CD14-positive monocyte (primary cell): ENCODE data around the gene BLOC1S3. TPM values are rescaled to one million over a fixed set of nuclear protein-coding genes. Genes with fewer than 3 reads are reported as not detected.
A peak's percentile ranks its signal among the peaks of the same experiment; 100 is the strongest.

Source experiments
- DNase-seq, 3 donors: peaks; one replicate each; pipeline ENCODE4 v3.0.0-alpha.2; 2011 to 2022
- H2AFZ ChIP-seq: 2 replicates; pipeline ENCODE4 v1.6.0; 2012; ENCODE audit warnings: mild to moderate bottlenecking, low read depth, low read length, inconsistent platforms; ENCODE audit not compliant: insufficient read depth, poor library complexity, severe bottlenecking
- H3K27ac ChIP-seq, 2 donors: 1 replicate in 1 of 2; 2 replicates in 1 of 2; pipeline ENCODE4 v1.5.1; 2012 to 2013; ENCODE audit warnings: low read length in 2 of 2, control low read depth in 1 of 2, inconsistent platforms in 1 of 2, low read depth in 1 of 2, mild to moderate bottlenecking in 1 of 2
- H3K27me3 ChIP-seq, 2 donors: one replicate each; pipeline versions ENCODE4 v1.6.0 to v1.6.1; 2011 to 2013; ENCODE audit warnings: low read length in 2 of 2; ENCODE audit not compliant: control insufficient read depth in 2 of 2, insufficient read depth in 2 of 2
- H3K36me3 ChIP-seq, 2 donors: replicated peaks in 1 of 2; 1 replicate in 1 of 2; 2 replicates in 1 of 2; pipeline versions ENCODE4 v1.5.1 to v1.6.1; 2012 to 2013; ENCODE audit warnings: low read length in 2 of 2, control low read depth in 1 of 2, inconsistent platforms in 1 of 2, mild to moderate bottlenecking in 1 of 2; ENCODE audit not compliant: insufficient read depth in 2 of 2, control insufficient read depth in 1 of 2
- H3K4me1 ChIP-seq, 2 donors: 1 replicate in 1 of 2; 2 replicates in 1 of 2; pipeline versions ENCODE4 v1.5.1 to v1.6.1; 2012 to 2013; ENCODE audit warnings: low read length in 2 of 2, control low read depth in 1 of 2, inconsistent platforms in 1 of 2, mild to moderate bottlenecking in 1 of 2, moderate library complexity in 1 of 2; ENCODE audit not compliant: insufficient read depth in 2 of 2, control insufficient read depth in 1 of 2
- H3K4me2 ChIP-seq: replicated peaks from 2 replicates; pipeline ENCODE3; 2012; ENCODE audit warnings: low read length, moderate library complexity, mild to moderate bottlenecking; ENCODE audit not compliant: poor library complexity, severe bottlenecking; ENCODE audit errors: extremely low read depth
- H3K4me3 ChIP-seq, 3 experiments: fragments of 200-600 bp in 1 of 3; sonication (generic) in 1 of 3; replicated peaks in 1 of 3; 1 replicate in 2 of 3; 2 replicates in 1 of 3; pipeline ENCODE4 v1.5.1; 2011 to 2013; ENCODE audit warnings: low read length in 3 of 3, mild to moderate bottlenecking in 3 of 3, control low read depth in 2 of 3, low read depth in 2 of 3, inconsistent platforms in 1 of 3, moderate library complexity in 1 of 3
- H3K79me2 ChIP-seq: 2 replicates; pipeline ENCODE4 v1.6.0; 2012; ENCODE audit warnings: mild to moderate bottlenecking, control low read depth, inconsistent platforms, low read length, moderate library complexity; ENCODE audit not compliant: insufficient read depth
- H3K9ac ChIP-seq: 2 replicates; pipeline ENCODE4 v1.6.0; 2017; ENCODE audit warnings: low read length, mild to moderate bottlenecking; ENCODE audit not compliant: insufficient read depth, poor library complexity, severe bottlenecking
- H3K9me3 ChIP-seq, 2 donors: replicated peaks in 1 of 2; 1 replicate in 1 of 2; 2 replicates in 1 of 2; pipeline versions ENCODE4 v1.5.1 to v1.6.1; 2012 to 2013; ENCODE audit warnings: low read length in 2 of 2, control low read depth in 1 of 2; ENCODE audit not compliant: control insufficient read depth in 1 of 2, insufficient read depth in 1 of 2
- H4K20me1 ChIP-seq: 2 replicates; pipeline ENCODE4 v1.6.0; 2012; ENCODE audit warnings: mild to moderate bottlenecking, low read length, control low read depth, moderate library complexity; ENCODE audit not compliant: insufficient read depth
- H3K27ac Mint-ChIP-seq, 7 donors: one replicate each; pipeline ENCODE4 v1.8.0; 2020; ENCODE audit warnings: mild to moderate bottlenecking in 7 of 7, mixed read lengths in 7 of 7, moderate library complexity in 6 of 7, inconsistent platforms in 2 of 7
- H3K27me3 Mint-ChIP-seq, 3 donors: one replicate each; pipeline ENCODE4 v1.8.0; 2021 to 2022; ENCODE audit warnings: low read depth in 3 of 3, mild to moderate bottlenecking in 3 of 3, mixed read lengths in 3 of 3, moderate library complexity in 3 of 3, inconsistent platforms in 1 of 3
- H3K36me3 Mint-ChIP-seq, 2 donors: one replicate each; pipeline ENCODE4 v1.8.0; 2020; ENCODE audit warnings: mixed read lengths in 2 of 2, inconsistent platforms in 1 of 2, mild to moderate bottlenecking in 1 of 2
- H3K4me1 Mint-ChIP-seq: one replicate; pipeline ENCODE4 v1.8.0; 2020; ENCODE audit warnings: mild to moderate bottlenecking, mixed read lengths
- H3K4me3 Mint-ChIP-seq, 2 donors: one replicate each; pipeline ENCODE4 v1.8.0; 2020; ENCODE audit warnings: mild to moderate bottlenecking in 2 of 2, mixed read lengths in 2 of 2, moderate library complexity in 1 of 2
- H3K9me3 Mint-ChIP-seq, 7 donors: one replicate each; pipeline ENCODE4 v1.8.0; 2020 to 2022; ENCODE audit warnings: mixed read lengths in 7 of 7, mild to moderate bottlenecking in 6 of 7, moderate library complexity in 6 of 7, inconsistent platforms in 2 of 7
- CTCF ChIP-seq: fragments of 200-600 bp; IDR thresholded peaks from one replicate; pipeline ENCODE4 v1.8.0; 2022; ENCODE audit warnings: antibody characterized with exemption, mild to moderate bottlenecking
- WGBS: methylation state at CpG from one replicate; pipeline ENCODE4 v1.1.5; 2013; ENCODE audit warnings: missing lambda C conversion rate; ENCODE audit not compliant: insufficient coverage; 5-methylcytosine and 5-hydroxymethylcytosine counted together
- intact Hi-C, 2 donors: fragments of 100-400 bp; cut with micrococcal nuclease; formaldehyde crosslinking; loops; one replicate each; pipeline versions ENCODE4 v1.15.0 to v1.15.1; 2023
- polyA plus RNA-seq, 3 donors: library from polyadenylated mRNA; depleted of rRNA in 1 of 3; unstranded in 2 of 3; stranded (reverse) in 1 of 3; fragments of 300-500 nt in 2 of 3; fragments of >200 nt in 1 of 3; fragmentation: Illumina TruSeq in 2 of 3; gene quantifications; 1 replicate in 2 of 3; 2 replicates in 1 of 3; pipeline ENCODE4 v1.2.3, GENCODE V29; 2012 to 2021

Gene BLOC1S3
- polyA plus RNA-seq, 3 donors = 2.9 to 6.7 (median 4.7) TPM

- H3K36me3 ChIP-seq = peaks cover 10 to 18% of the 10 kb centered on the region in 2 donors
- H4K20me1 ChIP-seq = peaks cover 49% of the 10 kb centered on the region
- TF ChIP-seq CTCF = no peak
- Mint-ChIP-seq H3K9me3 (no peaks in the 10 kb centered on the region), H3K4me1 (peaks cover 6% of the 10 kb centered on the region), H3K27ac (peak overlapping the region in 4 of 7 donors; percentile 2 to 64 (median 16)), H3K4me3 (no peak overlapping the region), H3K27me3 (peaks cover 0 to 2% (median 2%) of the 10 kb centered on the region in 3 donors), H3K36me3 (peaks cover 10 to 15% of the 10 kb centered on the region in 2 donors)
- H3K4me3 ChIP-seq = no peak overlapping the region
- no peak overlapping the region for H2AFZ ChIP-seq
- H3K9ac ChIP-seq = no peak overlapping the region
- H3K79me2 ChIP-seq = peaks cover 13% of the 10 kb centered on the region
- no peaks in the 10 kb centered on the region for H3K27me3 ChIP-seq
- no peaks in the 10 kb centered on the region for H3K9me3 ChIP-seq
- H3K27ac ChIP-seq = no peak overlapping the region
- WGBS = 100% methylated on average over 4 of the region's 12 CpGs
- no peaks in the 10 kb centered on the region for H3K4me1 ChIP-seq
- DNase-seq = no peak
- no peak overlapping the region for H3K4me2 ChIP-seq
- intact Hi-C loops = no loop called here
Observed at GRCh38 chr19:45136507-45137178, 41.9 kb upstream of the BLOC1S3 start.

GRCh38 chr19:45137179-45137761 lies 41.3 kb upstream of the BLOC1S3 start:
- Histone ChIP-seq H3K9me3 (no peaks in the 10 kb centered on the region), H3K79me2 (peaks cover 13% of the 10 kb centered on the region), H3K36me3 (peaks cover 16 to 19% of the 10 kb centered on the region in 2 donors), H2AFZ (no peak overlapping the region), H3K27ac (no peak overlapping the region), H4K20me1 (peaks cover 44% of the 10 kb centered on the region), H3K4me1 (no peaks in the 10 kb centered on the region), H3K27me3 (no peaks in the 10 kb centered on the region), H3K9ac (no peak overlapping the region), H3K4me3 (no peak overlapping the region), H3K4me2 (no peak overlapping the region)
- Mint-ChIP-seq H3K4me3 (no peak overlapping the region), H3K27ac (peak overlapping the region in 1 of 7 donors; percentile 20), H3K9me3 (no peaks in the 10 kb centered on the region), H3K4me1 (peaks cover 6% of the 10 kb centered on the region), H3K36me3 (peaks cover 11 to 18% of the 10 kb centered on the region in 2 donors), H3K27me3 (peaks cover 0 to 2% (median 2%) of the 10 kb centered on the region in 3 donors)
- 91% methylated on average over 11 of the region's 17 CpGs for WGBS
- DNase-seq = no peak
- intact Hi-C loops = no loop called here
- no peak for TF ChIP-seq CTCF
